HG03159 (cell line): ENCODE measurements around the gene IL36A.

Experiments
- ATAC-seq: cut with Tn5 transposase; IDR thresholded peaks from one replicate; pipeline ENCODE4 v1.9.1; 2021; ENCODE audit warnings: mild to moderate bottlenecking, moderate library complexity; ENCODE audit not compliant: unreplicated experiment

Gene IL36A

DNA sequence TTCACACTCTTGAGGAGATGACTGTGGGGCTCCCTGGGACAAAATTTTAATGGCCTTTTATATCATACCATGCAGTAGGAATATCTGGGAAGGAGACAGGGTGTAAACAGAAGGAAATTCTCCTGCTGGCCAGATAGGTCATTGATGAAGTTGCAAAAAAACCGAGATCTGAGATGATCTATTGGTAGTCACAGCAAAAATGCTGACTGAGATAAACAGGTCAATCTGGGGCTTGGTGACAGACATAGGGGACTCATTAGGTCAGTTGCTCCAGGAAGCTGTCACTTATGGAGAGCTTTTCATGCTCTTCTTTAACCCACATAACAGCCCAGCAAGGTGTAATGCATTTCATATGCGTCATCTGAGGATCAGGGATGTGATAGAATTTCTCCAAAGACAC lies 2.6 kb upstream of the IL36A start:
- no peak for ATAC-seq

DNA sequence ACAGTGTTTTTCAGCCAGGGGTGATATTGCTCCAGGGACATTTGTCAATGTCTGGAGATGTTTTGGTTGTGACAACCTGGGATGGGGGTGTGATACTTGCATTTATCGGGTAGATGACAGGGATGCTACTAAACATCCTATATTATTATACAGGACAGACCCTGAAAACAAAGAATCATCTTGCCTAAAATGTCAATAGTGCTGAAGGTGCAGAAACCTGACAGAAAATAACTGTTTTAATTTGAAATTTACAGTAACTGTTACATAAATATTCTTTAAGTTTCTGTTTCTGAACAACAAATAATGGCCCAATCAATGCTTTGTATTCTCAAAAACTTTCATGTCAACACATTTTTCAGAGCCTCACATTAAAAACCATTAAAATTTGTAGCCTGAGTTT lies 2.0 kb downstream of the IL36A start:
- ATAC-seq: no peak

DNA sequence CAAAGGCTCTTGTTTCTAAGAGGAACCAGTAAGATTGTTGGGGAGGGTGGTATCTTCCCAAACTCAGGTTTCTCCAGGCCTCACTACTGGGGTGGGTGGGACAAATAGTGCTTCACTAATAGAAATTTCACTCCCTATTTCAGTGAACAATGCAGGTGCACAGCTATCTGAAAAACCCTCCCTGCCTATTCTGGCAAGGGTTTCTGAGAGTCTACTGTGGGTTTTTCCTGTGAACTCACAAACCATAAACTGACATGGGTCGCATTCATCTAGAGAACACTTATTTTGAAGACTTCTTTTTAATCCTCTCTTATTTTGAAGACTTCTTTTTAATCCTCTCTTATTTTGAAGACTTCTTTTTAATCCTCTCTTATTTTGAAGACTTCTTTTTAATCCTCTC lies 4.4 kb downstream of the IL36A start:
- ATAC-seq: no peak

DNA sequence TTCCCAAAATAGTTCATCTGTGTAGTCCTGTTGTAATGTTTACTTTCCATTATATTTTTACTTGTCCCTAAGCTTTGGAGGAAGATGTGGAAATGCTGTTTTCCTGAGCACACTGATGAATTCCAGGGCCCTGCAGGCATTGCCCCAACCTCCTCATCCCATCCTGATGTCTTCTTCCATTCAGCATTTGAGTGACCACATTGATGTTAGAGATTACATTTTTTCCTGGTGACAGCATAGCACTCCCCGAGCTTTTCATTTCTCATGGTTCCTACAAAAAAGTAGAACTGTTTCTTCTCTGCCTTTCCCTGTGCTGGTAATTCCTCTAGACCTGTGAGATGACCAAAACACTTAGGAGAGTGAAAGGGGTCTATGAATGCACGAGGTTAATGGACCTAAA lies 4.8 kb downstream of the IL36A start:
- ATAC-seq: no peak

DNA sequence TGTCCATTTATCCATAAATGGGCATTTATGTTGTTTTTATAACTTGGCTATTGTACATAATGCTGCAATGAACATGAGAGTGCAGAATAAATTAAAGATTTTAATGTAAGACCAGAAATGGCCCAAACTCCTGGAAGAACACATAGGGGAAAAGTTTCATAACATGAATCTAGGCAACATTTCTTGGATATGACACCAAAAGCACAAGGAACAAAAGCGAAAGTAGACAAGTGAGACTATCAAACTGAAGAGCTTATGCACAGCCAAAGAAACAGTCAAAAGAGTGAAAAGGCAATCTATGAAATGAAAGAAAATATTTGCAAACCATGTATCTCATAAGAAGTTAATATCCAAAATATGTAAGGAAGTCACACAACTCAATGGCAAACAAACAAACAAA lies 5.8 kb downstream of the IL36A start:
- ATAC-seq: no peak

DNA sequence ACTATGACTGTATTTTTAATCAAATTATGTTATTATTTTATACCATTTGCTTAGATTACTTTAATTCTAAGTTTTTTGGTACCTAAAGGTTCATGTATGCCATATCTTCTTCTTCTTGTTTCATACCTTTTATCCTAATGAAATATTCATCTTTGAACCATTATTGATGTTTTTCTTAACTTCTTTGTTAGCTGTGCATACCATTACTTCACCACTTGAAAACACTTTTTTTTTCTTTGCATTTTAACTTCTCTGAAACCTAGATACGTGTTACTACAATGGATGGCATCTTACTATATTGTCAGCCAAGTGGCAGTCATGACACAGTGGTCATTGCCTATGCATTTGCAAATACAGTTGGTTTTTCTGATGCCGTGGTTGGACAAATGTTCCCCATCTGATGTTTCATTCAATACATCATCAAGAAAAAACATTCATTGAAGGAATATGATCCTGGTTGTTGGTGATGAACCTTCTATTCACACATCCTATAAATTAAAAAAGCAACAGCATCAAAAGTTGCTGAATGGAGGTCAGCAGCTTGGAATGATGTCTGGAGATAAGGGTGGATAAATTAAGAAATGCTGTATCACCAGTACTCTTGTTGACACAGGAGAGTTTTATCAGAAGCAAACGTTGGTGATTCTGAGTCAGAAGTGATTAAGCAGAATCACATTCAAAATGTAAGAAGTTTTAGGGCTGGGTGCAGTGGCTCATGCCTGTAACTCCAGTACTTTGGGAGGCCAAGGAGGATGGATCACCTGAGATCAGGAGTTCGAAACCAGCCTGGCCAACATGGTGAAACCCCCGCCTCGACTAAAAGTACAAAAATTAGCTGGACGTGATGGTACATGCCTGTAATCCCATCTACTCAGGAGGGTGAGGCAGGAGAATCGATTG lies 7.4 kb downstream of the IL36A start:
- ATAC-seq: no peak

DNA sequence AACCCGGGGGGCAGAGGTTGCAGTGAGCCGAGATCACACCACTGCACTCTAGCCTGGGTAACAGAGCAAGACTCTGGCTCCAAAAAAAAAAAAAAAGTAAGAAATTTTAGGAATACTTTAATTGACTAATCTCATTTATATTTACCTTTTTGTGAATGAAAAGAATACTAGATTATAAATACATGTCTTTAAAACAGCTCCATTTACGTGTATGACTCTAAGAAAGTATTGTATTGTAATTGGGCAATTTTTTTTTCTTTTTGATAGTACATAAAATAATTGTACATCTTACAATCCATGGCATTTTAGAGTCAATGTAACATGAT lies 8.0 kb downstream of the IL36A start:
- no peak for ATAC-seq

DNA sequence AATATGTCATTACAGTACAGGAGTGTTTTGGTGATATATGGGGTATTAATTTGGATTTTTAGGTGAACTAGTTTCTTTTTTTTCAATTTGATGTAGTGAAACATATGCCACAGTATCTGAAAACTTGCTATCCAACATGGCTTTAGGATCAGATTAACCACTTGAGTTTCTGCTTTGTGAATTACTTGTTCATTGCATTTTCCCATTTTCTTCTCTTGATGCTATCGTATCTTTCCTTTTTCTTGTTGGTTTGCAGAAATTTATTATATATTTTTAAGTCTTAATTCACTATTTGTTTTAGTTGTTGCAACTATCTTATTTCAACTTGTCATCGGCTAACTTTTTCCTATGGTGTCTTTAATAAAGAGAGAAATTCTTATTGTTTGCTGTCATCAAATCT lies 8.8 kb downstream of the IL36A start:
- no peak for ATAC-seq

DNA sequence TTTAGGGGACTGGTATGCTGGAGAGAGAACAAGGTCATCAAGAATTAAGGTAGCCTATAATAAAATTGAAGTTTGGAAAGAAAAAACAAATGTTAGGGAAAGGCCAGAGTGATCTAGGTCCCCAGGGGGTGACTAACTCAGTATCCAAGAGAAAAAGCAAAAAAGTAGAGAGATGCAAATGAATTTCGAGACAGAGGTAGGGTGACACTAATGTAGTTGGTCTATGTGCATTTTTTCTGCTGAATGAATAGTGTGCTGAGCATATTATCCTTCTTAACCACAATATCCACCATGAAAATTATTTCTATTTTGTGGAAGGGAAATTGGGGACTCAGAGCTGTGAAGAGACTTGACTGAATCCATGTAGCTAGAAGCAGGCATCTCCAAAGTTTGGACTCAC lies 9.8 kb downstream of the IL36A start:
- no peak for ATAC-seq

DNA sequence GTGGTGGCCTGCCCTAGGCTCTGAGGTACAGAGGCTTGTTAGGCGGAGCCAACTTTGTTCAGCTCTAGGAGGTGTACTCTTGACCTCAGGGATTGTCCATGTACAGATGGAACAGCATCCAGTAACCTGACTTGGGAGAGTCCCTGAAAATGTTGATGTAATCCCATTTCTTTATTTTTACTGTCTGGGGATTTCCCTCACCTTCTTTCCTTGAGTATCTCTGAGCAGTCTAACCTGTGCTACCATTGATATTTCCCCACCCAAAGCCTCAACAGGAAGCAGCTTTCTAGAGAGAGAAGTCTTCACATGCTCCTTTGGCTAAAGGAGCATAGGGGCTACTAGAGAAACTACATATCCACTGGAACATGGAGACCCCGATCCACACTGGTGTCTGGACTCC lies 10.4 kb downstream of the IL36A start:
- no peak for ATAC-seq

DNA sequence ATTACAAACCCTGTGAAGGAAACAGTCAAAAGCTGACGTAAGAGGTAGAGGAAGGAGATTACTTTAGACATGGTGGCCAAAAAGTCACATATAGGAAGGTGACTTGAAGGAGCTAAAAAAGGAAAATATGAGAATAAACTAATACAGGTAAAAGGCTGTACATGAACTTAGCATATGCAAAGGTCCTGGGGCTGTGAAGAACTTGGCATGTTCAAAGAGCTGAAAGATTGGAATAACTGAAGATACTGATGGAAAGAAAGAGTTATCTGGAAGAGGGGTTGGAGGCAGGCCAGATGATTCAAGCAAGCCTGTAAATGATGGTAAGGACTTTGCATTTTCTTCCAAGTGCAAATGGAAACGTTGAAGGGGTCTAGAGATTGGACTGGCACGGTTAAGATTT lies 13.2 kb downstream of the IL36A start:
- ATAC-seq: no peak

DNA sequence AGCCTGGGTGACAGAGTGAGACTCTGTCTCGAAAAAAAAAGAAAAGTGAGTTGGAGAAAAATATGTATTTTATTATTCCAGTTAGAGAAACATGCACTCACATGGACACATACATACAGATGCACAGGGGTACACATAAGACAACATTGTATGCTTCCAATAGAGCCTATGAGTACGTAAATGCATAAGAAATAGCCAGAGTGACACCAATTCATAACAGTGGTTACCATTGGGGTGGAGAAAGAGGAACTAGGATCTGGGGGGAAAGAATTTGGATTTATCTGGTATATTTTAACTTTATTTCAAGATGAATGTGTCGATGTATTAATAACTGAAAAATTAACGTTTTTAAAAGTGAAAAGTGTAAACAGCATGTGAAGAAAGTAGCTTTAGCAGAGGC lies 16.1 kb downstream of the IL36A start:
- no peak for ATAC-seq

DNA sequence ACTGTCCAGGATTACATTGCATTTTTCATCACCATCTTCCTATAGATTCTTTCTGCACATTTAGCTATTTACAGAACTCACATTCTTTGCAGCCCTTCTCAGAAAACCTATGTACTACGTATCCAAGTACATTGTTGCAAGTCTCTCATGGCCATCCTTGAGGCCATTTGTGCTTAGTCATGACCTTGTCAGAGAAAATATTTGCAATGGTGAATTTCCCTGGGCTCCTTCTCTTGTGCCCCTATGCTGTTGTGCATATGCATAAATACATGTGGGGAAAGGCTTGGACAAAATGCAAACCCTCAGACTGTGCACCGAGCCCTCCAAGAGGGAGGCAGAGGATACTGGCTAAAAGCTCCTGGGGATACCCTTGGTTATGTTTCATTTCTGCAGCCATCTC lies 19.5 kb downstream of the IL36A start:
- no peak for ATAC-seq

DNA sequence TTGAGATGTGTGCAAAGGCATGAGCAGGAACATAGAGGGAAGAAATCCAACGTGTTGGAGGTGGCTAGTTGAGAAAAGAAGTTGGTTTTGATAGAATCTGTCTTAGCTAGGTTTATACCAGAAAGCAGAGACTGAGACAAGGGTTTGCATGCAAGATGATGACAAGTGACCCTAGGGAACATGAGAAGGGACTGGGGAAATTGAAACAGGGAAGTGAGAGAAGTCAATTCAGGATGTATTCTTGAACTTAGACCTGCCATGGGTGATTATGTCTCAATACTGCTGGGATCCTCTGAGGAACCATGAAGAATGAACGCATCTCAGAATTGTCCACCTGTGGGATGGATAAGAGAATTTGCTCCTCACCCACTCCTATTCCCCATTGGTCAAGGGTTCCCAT lies 20.5 kb downstream of the IL36A start:
- ATAC-seq: no peak

DNA sequence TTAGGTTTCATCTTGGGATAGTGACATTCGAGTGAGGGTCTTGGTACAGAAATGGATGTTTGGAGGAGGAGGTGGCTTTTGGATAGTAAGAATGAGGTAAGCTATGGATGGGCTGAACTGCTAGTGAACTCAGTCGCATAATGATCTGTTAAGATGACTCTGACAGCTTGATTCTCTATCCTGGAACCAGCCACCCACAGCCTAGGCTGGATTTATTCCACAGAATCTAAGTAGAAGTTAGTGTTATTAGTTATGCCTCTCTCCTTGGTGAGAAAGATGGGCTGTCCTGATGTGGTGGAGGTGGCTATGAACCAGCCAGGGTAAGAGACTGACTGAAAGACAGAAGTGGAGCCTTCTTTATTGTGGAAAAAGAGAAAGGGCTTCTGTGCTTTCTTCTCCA lies 22.4 kb downstream of the IL36A start:
- ATAC-seq: no peak

DNA sequence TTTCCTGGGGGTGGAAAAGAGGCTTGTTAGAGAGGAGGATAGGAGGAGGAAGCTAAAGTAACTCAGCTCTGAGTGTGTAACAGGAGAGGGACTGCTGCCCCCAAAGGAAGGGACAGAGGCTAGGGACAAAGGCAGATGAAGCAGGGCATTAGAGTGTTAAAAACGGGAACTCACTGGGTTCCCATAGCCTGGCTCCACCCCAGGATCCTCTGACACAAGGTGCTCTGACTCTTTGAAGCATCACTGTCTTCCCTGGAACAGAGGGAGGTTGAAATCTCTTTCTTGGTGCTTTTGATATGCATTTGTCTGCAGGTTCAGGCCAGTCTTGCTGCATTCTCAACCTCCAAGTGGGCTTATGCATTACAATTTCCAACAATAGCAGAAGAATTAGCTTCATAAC lies 22.9 kb downstream of the IL36A start:
- no peak for ATAC-seq

DNA sequence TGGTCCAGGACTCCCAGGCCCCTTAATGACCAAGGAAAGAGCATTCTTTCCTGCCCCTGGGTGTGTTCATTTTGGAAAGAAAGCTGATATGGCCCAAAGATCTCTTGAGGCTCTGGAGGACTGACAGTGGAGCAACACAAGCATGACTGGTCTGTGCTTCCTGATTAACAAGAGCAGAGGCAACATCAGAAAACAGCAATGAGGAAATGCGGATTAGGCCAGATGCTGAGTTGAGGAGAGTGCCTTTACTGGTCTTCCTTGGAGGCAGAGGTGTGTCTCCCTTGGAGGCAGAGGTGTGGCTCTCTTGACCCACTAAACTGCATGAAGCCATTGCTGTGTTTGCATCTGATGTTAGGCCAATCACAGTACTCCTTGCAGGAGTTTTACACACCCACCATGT lies 27.5 kb downstream of the IL36A start:
- ATAC-seq: no peak

DNA sequence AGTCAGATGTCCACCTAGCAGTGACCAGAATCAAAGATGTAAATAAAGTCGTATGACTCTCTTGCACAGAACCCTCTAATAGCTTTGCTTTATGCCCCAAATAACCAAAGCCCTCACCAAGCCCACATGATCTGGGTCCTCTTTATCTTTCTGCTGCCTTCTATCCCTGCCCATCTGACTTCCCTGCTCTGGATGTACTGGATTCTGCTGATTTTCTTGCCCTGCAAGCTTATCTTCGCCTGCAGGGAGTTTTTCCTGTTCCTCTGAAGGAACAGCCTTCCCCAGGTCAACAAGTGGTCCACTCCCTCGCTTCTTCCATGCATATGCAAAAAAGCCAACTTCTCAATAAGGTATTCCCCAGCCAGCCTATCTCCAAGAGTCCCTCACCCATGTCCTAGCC lies 28.8 kb downstream of the IL36A start:
- ATAC-seq: no peak

DNA sequence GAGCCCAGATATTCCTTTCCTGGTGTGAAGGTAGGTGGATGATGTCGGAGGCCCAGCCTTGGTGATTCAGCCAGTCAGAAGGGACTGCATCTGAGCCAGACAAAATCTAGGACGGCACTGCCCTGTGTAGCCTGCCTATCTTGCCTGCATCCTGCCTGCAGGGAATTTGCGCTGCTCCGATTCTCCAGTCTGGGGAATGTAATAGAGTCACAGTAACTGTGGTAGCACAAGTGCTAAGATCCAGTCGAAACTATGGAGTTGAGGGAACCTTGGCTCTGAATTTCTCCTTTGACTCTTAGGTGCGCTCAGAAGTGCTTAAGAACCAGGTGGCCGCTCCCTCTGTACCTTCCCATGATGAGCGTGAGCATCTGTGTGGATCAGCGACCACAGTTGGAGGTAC lies 31.5 kb downstream of the IL36A start:
- ATAC-seq: no peak

DNA sequence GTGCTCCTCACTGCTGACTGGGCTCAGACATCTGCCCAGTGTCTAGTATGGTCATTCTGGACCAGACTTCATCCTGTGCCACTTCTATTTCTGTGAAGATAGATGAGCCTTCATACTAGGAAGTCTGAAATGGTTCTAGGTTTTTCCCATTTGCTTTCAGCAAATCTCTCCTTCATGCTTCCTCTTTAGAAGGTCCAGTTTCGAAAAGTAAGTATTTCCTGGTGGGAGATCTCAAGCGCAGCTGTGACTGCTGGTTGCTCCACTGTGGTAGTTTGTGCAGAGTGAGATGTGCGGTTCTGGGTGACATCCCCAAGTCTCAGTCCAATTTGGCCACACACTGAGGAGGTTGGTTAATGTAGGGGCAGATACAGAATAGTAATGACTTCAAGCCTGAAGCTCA lies 33.0 kb downstream of the IL36A start:
- no peak for ATAC-seq

DNA sequence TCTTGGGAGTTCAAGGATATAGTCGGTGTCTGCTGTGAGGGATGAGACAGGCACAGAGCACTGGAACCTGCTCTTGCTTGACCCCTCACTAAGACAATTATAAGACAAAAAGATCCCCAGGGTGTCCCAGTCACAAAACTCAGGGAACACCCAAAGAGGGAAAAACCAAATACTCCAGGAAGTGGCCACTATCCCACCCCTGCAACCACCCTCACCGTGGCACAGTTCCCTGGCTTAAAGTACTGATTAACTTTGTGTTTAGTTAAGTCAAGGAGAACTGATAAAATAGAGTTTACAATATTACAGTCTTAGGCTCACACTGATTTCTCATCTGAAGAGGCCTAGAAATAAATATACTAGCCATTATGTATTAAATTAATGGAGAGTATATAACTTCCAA lies 33.9 kb downstream of the IL36A start:
- ATAC-seq: no peak

DNA sequence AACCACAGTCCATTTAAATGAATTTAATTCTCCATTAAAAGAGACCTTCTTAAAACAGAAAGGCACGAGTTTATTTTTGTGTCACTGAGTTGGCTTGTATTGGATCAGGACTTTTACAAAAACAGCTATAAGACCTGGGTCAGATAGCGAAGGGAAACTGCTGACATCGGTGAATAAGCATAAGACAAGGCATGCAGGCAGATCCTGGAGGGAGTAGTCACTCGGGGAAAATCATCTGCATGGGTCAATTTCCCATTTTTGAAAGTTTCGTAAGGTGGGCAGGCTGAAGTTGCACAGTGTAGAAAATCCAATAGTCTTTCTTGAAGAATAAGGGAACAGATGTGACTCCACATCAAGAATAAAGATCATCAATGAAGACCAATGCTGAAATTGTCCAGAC lies 34.5 kb downstream of the IL36A start:
- no peak for ATAC-seq

DNA sequence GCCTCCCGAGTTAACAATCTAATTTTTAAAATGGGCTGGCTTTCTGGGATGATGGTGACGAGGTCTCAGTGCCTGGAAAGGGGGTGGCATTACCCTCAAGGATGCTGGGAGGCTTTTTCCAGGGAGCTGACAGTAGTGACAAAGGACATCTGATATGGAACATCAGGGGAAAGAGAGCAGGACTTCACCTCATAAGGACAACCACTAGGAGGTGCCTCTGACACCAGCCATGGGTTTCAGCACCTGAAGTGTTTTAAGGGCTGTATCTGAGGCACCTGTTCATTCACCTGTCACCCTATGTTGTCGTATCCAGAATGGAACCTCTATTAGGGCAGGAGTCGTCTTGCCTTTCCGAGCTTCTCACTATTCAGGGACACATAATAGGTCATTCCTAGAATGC lies 36.6 kb downstream of the IL36A start:
- ATAC-seq: no peak
